Measurements from ENCODE around the gene PITPNB.

DNA sequence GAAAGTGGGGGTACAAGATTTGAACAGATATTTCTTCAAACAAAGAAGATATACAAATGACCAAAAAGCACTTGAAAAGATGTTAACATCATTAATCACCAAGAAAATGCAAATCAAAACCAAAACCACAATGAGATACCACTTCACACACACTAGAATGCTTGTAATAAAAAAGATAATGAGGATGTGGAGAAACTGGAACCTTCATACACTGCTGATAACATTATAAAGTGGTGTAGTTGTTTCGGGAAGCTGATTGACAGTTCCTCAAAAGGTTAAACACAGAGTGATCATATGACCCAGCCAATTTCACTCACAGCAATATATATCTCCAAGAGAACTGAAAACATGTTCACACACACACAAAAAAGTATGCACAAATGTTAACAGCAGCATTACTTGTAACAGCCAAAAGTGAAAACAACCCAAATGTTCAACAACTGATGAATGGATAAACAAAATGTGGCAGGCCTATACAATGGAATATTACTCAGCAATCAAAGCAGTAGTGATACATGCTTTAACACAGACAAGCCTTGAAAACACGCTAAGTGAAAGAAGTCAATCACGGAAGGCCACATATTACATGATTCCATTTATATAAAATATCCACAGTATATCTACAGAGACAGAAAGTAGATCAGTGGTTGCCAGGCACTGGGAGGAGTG lies 15.1 kb downstream of the PITPNB start:
- TF ChIP-seq, protein P1, sequence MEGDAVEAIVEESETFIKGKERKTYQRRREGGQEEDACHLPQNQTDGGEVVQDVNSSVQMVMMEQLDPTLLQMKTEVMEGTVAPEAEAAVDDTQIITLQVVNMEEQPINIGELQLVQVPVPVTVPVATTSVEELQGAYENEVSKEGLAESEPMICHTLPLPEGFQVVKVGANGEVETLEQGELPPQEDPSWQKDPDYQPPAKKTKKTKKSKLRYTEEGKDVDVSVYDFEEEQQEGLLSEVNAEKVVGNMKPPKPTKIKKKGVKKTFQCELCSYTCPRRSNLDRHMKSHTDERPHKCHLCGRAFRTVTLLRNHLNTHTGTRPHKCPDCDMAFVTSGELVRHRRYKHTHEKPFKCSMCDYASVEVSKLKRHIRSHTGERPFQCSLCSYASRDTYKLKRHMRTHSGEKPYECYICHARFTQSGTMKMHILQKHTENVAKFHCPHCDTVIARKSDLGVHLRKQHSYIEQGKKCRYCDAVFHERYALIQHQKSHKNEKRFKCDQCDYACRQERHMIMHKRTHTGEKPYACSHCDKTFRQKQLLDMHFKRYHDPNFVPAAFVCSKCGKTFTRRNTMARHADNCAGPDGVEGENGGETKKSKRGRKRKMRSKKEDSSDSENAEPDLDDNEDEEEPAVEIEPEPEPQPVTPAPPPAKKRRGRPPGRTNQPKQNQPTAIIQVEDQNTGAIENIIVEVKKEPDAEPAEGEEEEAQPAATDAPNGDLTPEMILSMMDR (IDR thresholded peaks at IDR 0.05) = no peak
- TF ChIP-seq POLR2A (IDR thresholded peaks at IDR 0.05) = no peak
